IPS DF 19.7 (cell line): ENCODE measurements around the gene TOR4A.
"Not testable (repeated sequence)": the region's sequence is repeated elsewhere in the genome, so short reads cannot be mapped to it uniquely, and the experiment has no call there.

Source experiments
- DNase-seq: peaks from one replicate; pipeline ENCODE4 v3.0.0-alpha.2; 2013; ENCODE audit warnings: low read depth, low spot score

Gene TOR4A

DNA sequence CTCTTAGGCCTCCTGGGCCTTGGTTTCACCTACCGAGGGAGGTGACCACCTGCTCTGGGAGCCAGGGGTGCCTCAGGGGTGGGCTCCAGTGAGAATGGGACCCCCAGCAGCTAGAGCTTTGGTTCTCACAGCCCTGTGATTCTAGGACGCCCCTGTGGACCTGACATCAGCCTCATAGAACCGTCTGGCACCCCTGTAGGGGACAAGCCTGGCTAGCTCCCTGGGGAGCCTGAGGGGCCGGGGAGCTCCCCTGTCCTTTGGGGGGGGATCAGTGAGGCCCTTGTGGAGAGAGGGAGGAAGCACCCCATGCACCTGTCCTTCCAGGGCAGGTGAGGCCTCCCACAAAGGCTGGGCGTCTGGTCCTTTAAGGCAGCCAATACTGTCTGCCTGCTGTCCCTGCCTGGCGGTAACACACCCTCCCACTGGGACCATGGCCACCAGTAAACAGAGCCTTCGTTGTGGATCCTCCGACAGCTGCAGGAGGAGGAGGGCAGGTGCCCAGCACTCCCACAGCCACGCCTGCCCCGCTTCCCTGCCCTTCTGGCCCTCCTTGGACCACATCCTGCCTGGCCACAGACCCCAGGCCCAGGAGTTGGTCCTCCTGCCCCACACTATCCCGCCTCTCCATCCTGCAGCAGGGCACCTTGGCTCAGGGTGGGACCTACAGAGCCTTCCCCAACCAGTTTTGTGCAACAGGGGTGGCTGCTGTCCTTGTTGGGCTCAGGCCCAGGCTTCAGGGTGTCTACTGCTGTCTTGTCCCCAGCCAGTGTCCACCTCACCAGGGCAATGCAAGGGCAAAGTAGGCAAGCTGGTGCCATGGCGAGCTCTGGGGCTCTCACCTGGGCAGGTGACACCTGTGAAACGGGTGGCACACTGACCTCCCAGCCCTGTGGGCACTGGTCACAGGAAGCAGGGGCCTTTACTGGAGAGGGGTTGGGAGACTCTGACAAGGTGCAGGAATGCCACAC, 39.5 kb upstream of the TOR4A start:
- DNase-seq = no peak

DNA sequence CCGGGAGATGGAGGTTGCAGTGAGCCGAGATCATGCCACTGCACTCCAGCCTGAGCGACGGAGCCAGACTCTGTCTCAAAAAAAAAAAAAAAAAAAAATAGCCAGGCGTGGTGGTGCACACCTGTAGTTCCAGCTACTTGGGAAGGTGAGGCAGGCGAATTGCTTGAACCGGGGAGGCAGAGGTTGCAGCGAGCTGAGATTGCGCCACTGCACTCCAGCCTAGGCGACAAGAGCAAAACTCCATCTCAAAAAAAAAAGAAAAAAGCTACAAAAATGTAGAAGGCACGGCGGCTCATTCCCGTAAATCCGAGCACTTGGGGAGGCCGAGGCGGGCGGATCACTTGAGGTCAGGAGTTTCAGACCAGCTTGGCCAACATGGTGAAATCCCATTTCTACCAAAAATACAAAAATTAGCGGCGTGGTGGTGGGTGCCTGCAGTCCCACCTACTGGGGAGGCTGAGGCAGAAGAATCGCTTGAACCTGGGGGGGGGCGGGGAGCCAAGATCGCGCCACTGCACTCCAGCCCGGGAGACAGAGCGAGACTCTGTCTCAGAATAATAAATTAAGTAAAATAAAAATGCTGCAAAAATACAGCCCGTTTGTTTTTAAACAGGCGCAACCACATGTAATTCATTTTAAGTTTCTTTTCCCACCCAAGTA, 37.9 kb upstream of the TOR4A start:
- not testable (repeated sequence) for DNase-seq

DNA sequence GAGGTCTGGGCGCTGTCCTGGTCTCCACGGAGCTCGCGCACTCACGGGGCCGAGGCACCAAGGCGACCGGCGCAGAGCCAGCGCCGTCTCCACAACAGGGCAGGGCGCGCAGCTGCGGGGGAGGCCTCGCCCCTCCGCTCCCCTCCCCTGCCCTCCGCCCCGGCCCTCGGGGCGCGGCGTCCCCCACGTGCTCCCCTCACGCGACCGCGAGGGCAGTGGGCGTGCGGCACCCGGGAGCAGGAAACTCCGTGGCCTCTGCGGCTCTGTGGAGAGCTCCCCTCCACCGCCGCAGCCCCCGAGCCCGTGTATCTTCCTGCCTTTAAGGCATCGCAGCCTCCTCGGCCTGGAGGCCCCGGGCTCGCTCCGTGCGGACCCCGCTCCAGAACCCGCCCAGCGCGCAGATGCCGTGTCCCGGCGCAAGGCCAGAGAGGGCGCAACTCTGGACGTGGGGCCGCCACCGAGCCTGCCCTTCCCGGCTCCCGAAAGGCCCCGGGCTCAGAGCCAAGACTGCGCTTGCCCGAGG, 37.1 kb upstream of the TOR4A start:
- no peak for DNase-seq

DNA sequence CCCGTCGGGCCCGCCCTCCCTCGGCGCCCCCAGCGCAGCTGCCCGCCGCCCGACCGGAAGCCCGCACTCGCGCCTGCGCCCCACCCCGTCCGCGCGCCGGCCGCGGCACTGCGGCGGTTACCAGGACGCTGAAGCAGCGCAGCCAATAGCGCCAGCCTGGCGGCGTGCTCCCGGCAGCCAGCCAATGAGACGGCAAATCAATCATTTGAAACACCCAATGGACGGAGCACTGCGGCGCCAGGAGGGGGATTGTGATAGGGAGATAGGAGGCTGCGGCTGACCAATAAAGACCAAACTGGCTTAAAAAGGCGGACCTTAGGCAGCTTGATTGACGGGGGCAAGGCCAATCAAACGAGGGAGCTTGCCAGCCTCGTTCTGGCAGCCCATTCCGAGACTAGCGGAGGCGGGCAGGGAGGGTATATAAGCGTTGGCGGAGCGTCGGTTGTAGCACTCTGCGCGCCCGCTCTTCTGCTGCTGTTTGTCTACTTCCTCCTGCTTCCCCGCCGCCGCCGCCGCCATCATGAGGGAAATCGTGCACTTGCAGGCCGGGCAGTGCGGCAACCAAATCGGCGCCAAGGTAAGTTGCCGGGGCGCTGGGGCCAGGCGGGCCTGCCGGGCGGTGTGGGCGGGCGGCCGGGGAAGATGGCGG, 36.6 kb upstream of the TOR4A start, which contains the start of gene TUBB4B:
TSS of gene TUBB4B (plus strand) at position 447 of the 649 bp plus-strand sequence. CDS start at position 521, 74 bp downstream.
- peak; percentile 100 for DNase-seq

DNA sequence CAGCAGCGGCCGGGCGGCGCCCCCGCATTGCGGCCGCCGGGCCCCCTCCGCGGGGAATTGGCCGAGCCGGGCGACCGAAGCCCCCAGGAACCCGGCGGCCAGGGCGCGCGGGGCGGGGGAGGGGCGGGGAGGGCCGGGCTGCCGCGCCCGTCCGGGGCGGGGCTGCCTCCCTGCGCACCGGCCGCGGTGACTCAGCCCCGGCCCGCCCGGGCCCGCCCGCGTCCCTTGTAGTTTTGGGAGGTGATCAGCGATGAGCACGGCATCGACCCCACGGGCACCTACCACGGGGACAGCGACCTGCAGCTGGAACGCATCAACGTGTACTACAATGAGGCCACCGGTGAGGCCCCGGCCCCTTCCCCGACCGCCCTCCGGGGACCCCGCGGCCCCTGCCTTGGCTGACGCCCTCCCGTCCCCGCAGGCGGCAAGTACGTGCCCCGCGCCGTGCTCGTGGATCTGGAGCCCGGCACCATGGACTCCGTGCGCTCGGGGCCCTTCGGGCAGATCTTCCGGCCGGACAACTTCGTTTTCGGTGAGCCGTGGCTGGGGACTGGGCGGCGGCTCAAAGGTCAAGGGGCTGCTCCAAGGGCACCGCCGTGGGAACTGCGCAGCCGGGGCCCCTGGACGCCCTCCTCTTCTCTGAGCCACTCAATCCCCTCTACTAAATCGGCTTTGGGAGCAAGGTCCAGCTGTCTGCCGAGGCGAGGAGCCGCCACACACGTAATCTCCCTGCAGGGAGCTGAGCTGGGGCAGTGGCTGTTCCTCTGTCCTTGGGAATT, 35.8 kb upstream of the TOR4A start:
- no peak for DNase-seq

DNA sequence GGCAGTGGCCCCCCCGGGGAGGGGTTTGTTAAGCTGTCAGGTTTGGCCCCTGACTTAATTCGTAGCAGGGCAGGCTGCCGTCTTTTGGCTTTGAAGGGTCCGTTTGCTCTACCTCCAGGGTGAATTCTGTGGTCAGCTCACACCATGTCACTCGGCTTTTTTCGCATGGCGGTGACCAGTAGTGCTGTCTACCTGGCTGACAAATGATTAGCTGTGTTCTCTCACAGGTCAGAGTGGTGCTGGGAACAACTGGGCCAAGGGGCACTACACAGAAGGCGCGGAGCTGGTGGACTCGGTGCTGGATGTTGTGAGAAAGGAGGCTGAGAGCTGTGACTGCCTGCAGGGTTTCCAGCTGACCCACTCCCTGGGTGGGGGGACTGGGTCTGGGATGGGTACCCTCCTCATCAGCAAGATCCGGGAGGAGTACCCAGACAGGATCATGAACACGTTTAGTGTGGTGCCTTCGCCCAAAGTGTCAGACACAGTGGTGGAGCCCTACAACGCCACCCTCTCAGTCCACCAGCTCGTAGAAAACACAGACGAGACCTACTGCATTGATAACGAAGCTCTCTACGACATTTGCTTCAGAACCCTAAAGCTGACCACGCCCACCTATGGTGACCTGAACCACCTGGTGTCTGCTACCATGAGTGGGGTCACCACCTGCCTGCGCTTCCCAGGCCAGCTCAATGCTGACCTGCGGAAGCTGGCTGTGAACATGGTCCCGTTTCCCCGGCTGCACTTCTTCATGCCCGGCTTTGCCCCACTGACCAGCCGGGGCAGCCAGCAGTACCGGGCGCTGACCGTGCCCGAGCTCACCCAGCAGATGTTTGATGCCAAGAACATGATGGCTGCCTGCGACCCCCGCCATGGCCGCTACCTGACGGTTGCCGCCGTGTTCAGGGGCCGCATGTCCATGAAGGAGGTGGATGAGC, 35.0 kb upstream of the TOR4A start:
- no peak for DNase-seq

DNA sequence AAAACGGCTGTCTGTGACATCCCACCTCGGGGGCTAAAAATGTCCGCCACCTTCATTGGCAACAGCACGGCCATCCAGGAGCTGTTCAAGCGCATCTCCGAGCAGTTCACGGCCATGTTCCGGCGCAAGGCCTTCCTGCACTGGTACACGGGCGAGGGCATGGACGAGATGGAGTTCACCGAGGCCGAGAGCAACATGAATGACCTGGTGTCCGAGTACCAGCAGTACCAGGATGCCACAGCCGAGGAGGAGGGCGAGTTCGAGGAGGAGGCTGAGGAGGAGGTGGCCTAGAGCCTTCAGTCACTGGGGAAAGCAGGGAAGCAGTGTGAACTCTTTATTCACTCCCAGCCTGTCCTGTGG, 34.3 kb upstream of the TOR4A start:
- DNase-seq = not testable (repeated sequence)

DNA sequence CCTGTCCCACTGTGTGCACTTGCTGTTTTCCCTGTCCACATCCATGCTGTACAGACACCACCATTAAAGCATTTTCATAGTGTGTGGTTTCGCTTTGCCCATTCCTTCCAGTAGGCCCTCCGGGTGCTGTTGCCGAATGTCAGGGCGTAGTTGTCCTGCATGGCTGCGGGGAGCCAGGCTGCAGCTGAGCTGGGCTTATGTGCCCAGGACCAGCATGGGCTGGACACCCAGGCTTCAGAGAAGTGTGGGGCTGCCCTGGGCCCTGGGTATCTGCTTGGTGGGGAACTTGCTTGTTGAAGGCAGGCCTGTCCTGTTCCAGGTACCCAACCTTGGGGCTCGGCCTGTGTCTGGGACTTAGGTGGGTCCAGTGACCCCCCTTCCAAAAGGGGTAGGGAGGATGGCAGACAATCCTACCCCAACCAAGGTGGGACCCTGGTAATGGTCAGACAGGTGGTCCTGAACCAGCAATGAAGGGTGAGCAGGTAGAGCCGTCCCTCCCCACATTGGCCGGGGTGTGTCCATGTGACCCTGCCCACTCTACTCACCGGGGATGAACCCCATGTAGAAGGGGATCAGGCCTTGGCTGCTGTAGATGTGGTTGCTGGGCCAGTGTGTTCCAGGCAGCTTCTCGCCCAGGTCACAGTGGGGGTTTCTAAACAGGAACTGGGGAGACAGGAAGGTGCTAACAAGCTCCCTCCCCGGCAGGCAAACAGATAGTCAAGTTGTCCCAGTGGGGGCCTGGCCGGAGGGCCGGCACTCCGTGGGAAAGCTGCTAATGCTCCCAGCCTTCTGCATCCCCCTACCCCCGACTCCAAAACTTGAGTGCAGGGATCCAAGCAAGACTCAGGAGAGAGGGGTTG, 33.7 kb upstream of the TOR4A start:
- no peak for DNase-seq

DNA sequence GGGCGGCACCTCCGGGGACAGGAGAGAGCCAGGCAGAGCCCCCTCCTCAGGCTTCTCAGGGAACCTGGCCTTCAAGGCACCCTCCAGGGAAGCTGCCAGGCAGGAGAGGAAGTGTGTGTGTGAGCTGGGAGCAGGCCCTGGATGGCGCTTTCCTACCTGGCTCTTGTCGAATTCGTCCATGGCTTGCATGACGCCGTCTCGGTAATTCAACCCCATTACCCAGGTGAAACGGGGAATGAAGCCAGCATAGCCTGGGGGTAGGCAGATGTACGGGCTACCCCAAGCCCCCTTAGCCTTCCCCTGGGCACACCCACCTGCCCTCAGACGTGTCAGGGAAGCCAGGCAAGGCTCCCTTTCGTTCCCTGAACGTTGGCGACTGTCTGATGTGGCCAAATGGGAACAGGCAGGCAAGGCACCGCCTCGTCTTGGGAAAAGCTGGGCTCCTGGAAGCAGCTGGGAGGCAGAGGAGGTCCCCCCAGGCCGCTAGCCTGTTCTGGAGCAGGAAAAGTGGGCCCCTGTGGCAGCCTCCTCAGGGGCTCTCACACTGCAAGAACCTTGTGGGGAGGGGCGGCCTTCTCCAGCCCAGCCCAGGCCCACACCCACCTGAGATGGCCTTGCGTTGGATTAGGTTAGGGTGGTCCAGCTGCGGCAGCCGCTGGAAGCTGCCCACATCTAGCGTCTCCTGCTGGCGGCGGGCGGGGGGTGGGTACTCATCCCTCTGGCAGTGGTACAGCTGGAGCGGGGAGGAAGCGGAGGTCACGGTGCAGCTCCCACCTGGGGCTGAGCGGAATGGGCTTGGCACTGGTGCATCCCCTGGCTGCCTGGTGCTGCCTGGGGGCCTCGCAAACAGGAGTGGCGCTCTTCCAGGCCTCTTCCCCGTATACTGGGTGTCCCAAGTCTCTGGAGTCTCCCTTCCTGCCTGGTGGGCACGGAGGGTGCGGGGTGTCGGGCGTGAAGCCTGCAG, 32.8 kb upstream of the TOR4A start:
- no peak for DNase-seq

DNA sequence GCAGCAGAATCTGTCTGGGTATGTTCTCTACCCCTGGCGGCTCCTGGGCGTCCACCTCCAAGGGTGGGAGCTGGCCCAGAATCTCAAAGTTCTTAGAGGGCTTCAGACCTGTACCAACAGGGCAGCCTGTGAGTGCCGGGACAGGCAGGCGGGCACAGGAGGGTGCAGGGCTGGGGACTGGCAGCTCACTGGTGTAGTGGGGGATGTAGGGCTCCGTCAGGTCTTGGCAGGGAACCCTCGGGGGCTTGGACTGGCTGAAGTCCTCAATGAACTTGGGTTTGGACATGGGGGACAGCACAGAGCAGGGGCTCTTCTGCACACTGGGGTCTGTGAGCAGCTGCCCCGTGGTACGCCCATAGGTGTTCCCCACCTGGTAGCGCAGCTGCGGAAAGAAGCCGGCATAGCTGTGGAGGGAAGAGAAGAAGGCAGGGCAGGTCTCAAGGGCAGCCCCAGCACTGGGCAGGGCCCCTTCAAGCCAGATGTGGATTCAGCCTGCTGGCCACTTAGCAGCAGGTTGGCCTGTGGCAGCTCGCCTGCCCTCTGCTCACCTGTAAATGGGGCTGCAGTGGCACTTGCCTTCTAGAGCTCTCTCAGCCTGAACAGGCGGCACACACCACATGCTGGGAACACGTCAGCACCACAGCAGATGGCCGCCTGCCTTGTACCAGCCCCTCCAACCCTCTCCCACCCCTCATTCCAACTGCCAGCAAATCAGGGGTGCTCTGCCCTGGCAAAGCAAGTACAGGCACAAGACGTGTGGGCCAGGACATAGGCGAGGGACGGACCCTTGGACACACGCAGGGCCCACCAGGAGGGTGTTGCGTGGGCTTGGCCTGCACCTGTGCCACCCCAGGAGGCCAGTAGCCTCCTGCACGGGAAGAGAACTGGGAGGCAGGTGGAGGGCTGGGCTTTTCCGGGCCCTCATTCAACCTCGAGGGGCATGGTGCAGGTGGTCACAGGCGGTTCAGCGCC, 31.8 kb upstream of the TOR4A start:
- no peak for DNase-seq

DNA sequence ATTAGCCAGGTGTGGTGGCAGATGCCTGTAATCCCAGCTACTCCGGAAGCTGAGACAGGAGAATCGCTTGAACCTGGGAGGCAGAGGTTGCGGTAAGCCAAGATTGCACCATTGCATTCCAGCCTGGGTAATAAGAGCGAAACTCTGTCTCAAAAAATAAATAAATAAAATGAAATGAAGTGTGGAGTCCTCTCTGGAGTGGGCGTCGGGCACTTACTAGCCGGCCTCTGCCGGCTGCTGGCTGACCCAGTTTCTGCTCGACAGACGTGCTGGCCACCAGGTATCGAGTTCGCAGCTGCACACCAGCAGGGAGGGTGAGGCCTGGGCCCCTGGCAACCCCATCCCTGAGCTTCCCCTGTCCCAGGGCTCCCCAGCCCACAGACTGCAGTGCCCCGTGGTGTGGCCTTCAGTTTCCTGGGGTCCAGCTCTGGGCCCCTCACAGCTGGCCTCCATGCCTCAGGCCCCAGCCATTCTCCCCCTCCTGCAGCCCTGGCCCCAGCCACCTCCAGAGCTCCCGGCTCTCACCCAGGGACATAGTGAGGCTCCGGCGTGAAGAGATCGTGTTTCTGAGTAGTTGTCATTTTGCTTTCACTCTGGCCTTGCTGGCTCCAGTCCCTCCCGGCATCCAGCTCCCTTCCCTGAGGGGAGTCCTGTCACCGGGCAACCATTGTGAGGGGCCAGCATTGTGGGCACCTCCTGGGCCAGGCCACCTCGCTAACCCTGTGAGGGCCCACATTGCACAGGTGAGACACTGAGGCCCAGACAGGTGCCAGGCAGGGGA, 30.2 kb upstream of the TOR4A start:
- no peak for DNase-seq

DNA sequence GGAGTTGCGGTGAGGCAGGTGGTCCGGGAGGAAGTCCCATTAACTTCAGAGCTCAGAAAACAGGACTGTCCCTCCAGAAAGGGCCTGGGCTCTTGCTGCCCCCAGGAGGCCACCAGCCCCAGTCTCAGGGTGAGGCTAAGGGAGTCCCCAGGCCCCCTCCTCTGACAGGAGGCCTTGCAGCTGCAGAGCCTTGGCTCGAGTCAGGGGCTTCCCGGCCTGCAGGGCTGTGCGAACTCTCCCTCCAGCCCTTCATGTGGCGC, 29.7 kb upstream of the TOR4A start:
- DNase-seq = no peak

DNA sequence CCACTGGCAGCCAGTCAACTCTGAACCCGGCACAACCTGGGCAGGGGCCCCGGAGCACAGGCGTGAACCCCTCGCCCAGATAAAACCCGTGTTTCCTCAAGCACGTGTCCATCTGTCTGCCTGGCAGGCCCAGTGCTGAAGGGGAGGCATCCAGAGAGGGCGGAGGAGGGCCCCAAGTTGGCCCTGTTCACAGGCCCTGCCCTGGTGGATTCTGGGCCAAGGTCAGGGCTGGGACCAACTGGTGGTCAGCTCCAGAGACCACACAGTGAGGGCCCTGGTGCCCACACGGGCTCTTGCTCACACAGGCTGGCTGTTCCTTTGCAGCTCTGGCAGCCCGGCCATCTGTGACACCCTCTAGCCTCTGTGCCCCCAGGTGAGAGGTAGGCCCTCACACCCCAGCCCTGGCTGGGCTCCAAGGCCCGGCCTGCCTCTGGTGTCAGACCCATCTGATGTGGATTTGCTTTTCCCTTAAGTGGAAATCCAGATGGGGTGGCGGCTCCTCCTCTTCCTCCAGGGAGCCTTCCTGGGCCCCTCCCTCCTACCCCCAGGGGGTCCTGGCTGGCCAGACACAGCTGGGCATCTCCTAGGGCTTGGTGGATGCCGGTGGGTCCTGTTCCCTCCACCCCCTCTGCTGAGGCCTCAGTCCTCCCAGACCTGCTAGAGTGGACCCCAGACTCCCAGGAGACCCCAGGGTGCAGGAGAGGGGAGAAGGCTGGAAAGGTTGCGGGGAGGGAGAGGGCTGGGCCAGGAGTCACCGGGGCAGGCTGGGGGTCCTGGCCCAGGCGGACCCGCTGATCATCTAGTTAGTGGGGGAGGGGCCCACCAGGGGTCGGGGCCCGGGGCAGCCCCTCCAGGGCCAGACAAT, 27.0 kb upstream of the TOR4A start:
- no peak for DNase-seq

DNA sequence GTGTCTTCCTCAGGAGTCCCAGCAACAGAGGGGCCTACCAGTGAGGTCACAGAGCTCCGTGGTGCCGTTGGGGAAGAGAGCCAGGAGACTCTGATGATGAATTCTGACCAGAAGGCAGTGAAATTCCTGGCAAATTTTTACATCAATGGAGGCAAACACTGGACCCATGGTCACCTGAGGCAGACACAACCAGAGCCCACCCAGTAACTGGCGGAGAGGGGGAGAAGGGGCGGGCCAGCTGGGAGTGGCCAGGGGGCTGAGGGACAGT, 26.4 kb upstream of the TOR4A start, which contains the start of gene STPG3:
TSS of gene STPG3 (plus strand) at position 93 of the 268 bp plus-strand sequence. CDS start at position 94, 1 bp downstream.
- no peak for DNase-seq

DNA sequence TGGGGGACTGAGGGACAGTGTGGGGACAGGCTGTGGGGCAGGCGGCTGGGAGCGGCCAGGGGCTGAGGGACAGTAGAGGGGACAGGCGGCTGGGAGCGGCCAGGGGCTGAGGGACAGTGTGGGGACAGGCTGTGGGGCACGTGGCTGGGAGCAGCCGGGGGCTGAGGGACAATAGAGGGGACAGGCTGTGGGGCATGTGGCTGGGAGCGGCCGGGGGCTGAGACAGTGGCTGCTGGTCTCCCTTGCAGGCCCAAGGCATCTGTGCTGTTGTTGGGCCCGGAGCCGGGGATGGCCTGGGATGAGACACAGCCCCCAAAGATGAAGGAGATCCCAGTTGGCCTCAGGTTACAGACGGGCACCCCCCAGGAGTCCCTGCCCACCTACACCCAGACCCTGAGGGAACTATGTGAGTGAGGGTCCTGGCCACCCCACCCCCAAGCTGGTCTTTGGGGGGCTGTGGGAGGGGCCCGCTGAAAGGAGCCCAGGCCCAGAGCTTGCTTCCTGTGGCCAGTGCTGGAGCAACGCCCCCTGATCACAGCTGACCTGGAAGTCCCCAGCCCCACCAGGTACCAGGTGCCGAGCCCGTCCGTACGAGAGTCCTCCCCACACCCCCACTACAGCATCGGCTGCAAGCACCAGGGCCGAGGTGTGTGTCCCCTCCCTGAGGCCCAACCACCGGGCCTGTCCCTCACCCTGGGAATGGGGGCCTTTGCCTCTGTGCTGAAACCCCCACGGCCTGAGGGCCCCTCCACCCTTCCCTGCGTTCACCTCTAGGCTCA, 25.8 kb upstream of the TOR4A start:
- DNase-seq = no peak
